SK-N-SH treated with all-trans-retinoic acid at 6 μM for 48 hours (cell line): Measurements from ENCODE around the gene FAM184B.

Experiments used
- CREB5 ChIP-seq: fragments of 250-450 bp; sonication (Bioruptor Pico); IDR thresholded peaks from 2 replicates; pipeline ENCODE4 v1.5.1; 2020; ENCODE audit warnings: low read depth, mild to moderate bottlenecking, moderate library complexity
- SNAI2 ChIP-seq: fragments of 250-450 bp; sonication (Bioruptor Pico); IDR thresholded peaks from 2 replicates; pipeline ENCODE4 v1.5.0; 2020; ENCODE audit warnings: mild to moderate bottlenecking, moderate library complexity

GRCh38 chr4:17605236-17605635 is 176.2 kb downstream of the FAM184B start:
- TF ChIP-seq CREB5 (CRISPR knock-in tag) (no peak), SNAI2 (CRISPR knock-in tag) (no peak)
